ENCODE results near the gene SLC27A2. TPM values are rescaled to one million over a fixed set of nuclear protein-coding genes. Genes with fewer than 3 reads are reported as not detected.

Gene SLC27A2
- total RNA-seq, 6 donors from 2014 or later: 0.66 to 18.2 (median 2.5) TPM

GRCh38 chr15:50162969-50163718 lies 18.9 kb upstream of the SLC27A2 start:
- ATAC-seq (ENCODE audit: low FRiP score in 2 of 2) (no peak), DNase-seq (no peak)
- Histone ChIP-seq H3K36me3 (no peaks in the 10 kb centered on the region), H3K27me3 (no peaks in the 10 kb centered on the region), H3K27ac (no peak overlapping the region), H3K9me3 (no peaks in the 10 kb centered on the region), H3K4me1 (no peaks in the 10 kb centered on the region), H3K4me3 (no peak overlapping the region)
- WGBS, 2 donors: 72 to 75% methylated on average over 2 of the region's 2 CpGs
- TF ChIP-seq POLR2A (IDR thresholded peaks at IDR 0.05) (no peak), EP300 (IDR thresholded peaks at IDR 0.05) (no peak), CTCF (IDR thresholded peaks at IDR 0.05) (no peak), POLR2AphosphoS5 (IDR thresholded peaks at IDR 0.05) (no peak)

GRCh38 chr15:50163719-50164410 lies 18.1 kb upstream of the SLC27A2 start:
- no peak overlapping the region for H3K4me3 ChIP-seq
- H3K4me1 ChIP-seq: no peaks in the 10 kb centered on the region
- ATAC-seq (ENCODE audit: low FRiP score in 2 of 2) (peak in 1 of 2 donors; percentile 23), DNase-seq (no peak)
- no peaks in the 10 kb centered on the region for H3K27me3 ChIP-seq
- no peaks in the 10 kb centered on the region for H3K36me3 ChIP-seq
- TF ChIP-seq EP300 (IDR thresholded peaks at IDR 0.05): no peak
- no peak for TF ChIP-seq CTCF (IDR thresholded peaks at IDR 0.05)
- TF ChIP-seq POLR2A (IDR thresholded peaks at IDR 0.05): no peak
- no peak for TF ChIP-seq POLR2AphosphoS5 (IDR thresholded peaks at IDR 0.05)
- H3K9me3 ChIP-seq: no peaks in the 10 kb centered on the region
- WGBS, 2 donors: 46 to 77% methylated on average over 2 of the region's 2 CpGs
- H3K27ac ChIP-seq: no peak overlapping the region

- Histone ChIP-seq H3K27me3 (no peaks in the 10 kb centered on the region), H3K4me1 (no peaks in the 10 kb centered on the region), H3K27ac (no peak overlapping the region), H3K4me3 (no peak overlapping the region), H3K9me3 (no peaks in the 10 kb centered on the region), H3K36me3 (no peaks in the 10 kb centered on the region)
- DNase-seq (no peak), ATAC-seq (ENCODE audit: low FRiP score in 2 of 2) (no peak)
- 91 to 100% methylated on average over 1 of the region's 1 CpG for WGBS, 2 donors
- no peak for TF ChIP-seq POLR2AphosphoS5 (IDR thresholded peaks at IDR 0.05)
- no peak for TF ChIP-seq CTCF (IDR thresholded peaks at IDR 0.05)
- no peak for TF ChIP-seq POLR2A (IDR thresholded peaks at IDR 0.05)
- no peak for TF ChIP-seq EP300 (IDR thresholded peaks at IDR 0.05)
Observed at GRCh38 chr15:50164458-50164857, 17.5 kb upstream of the SLC27A2 start.

- H3K27ac ChIP-seq: no peak overlapping the region
- 31 to 35% methylated on average over 1 of the region's 1 CpG for WGBS, 2 donors
- ATAC-seq (ENCODE audit: low FRiP score in 2 of 2) (peak in 1 of 2 donors; percentile 64), DNase-seq (no peak)
- H3K4me1 ChIP-seq: no peaks in the 10 kb centered on the region
- H3K27me3 ChIP-seq: no peaks in the 10 kb centered on the region
- no peaks in the 10 kb centered on the region for H3K9me3 ChIP-seq
- H3K36me3 ChIP-seq: no peaks in the 10 kb centered on the region
- H3K4me3 ChIP-seq: no peak overlapping the region
- TF ChIP-seq CTCF (IDR thresholded peaks at IDR 0.05) (no peak), POLR2A (IDR thresholded peaks at IDR 0.05) (no peak), POLR2AphosphoS5 (IDR thresholded peaks at IDR 0.05) (no peak), EP300 (IDR thresholded peaks at IDR 0.05) (no peak)
Observed at GRCh38 chr15:50166216-50166615, 15.8 kb upstream of the SLC27A2 start.
